ENCODE results near the gene RASA3.
"Not testable (repeated sequence)": the region's sequence is repeated elsewhere in the genome, so short reads cannot be mapped to it uniquely, and the experiment has no call there.

Gene RASA3

GRCh38 chr13:114155926-114156883 lies 23.8 kb upstream of the RASA3 start:
- DNase-seq, result no peak

GRCh38 chr13:114155320-114155719 lies 22.9 kb upstream of the RASA3 start:
- DNase-seq, result no peak

GRCh38 chr13:114154476-114154875 lies 22.1 kb upstream of the RASA3 start:
- no peak for DNase-seq

- no peak for DNase-seq
Measured at GRCh38 chr13:114153485-114154080, 21.2 kb upstream of the RASA3 start.

GRCh38 chr13:114152831-114153371 lies 20.5 kb upstream of the RASA3 start:
- DNase-seq, result no peak

- DNase-seq, result no peak
Measured at GRCh38 chr13:114152285-114152645, 19.8 kb upstream of the RASA3 start.

- DNase-seq, result no peak
Measured at GRCh38 chr13:114151565-114152284, 19.3 kb upstream of the RASA3 start.

- no peak for DNase-seq
Measured at GRCh38 chr13:114151031-114151430, 18.6 kb upstream of the RASA3 start.

- DNase-seq, result no peak
Measured at GRCh38 chr13:114149774-114150740, 17.6 kb upstream of the RASA3 start.

GRCh38 chr13:114148886-114149285 lies 16.5 kb upstream of the RASA3 start:
- DNase-seq, result not testable (repeated sequence)

- peak; percentile 84 for DNase-seq
Measured at GRCh38 chr13:114148521-114148855, 16.1 kb upstream of the RASA3 start.

GRCh38 chr13:114147803-114148520 lies 15.5 kb upstream of the RASA3 start:
- no peak for DNase-seq

GRCh38 chr13:114146629-114147028 lies 14.2 kb upstream of the RASA3 start:
- no peak for DNase-seq

GRCh38 chr13:114146173-114146572 lies 13.8 kb upstream of the RASA3 start:
- DNase-seq, result no peak

- DNase-seq, result no peak
Measured at GRCh38 chr13:114145722-114146121, 13.3 kb upstream of the RASA3 start.

- DNase-seq, result no peak
Measured at GRCh38 chr13:114145256-114145655, 12.8 kb upstream of the RASA3 start.

- DNase-seq, result no peak
Measured at GRCh38 chr13:114144606-114145244, 12.3 kb upstream of the RASA3 start.

GRCh38 chr13:114143806-114144605 lies 11.6 kb upstream of the RASA3 start:
- DNase-seq, result peak; percentile 54

GRCh38 chr13:114142640-114143490 lies 10.4 kb upstream of the RASA3 start:
- DNase-seq, result peak; percentile 83

Measured in activated gamma-delta T cell treated with Interleukin-2 at 50 U/mL for 16 hours (primary cell).